OCI-LY1 (cell line): ENCODE measurements around the gene OR7G2.
"Not testable (repeated sequence)": the region's sequence is repeated elsewhere in the genome, so short reads cannot be mapped to it uniquely, and the experiment has no call there.

Experiments
- H2AFZ ChIP-seq: fragments of 200-600 bp; sonication (generic), shearing (Covaris generic); 2 replicates; pipeline ENCODE4 v1.6.0; 2014; ENCODE audit warnings: antibody characterized with exemption, mild to moderate bottlenecking, low read length
- H3F3A ChIP-seq: fragments of 200-600 bp; sonication (generic), shearing (Covaris generic); 2 replicates; pipeline ENCODE4 v1.6.0; 2014; ENCODE audit warnings: mild to moderate bottlenecking, antibody characterized with exemption, low read length, moderate library complexity; ENCODE audit not compliant: insufficient read depth
- H3K27ac ChIP-seq: fragments of 200-600 bp; sonication (generic); 2 replicates; pipeline ENCODE4 v1.5.1; 2014; ENCODE audit warnings: low read length, mixed run types, mild to moderate bottlenecking, low read depth; ENCODE audit not compliant: poor library complexity, severe bottlenecking
- H3K27me3 ChIP-seq: fragments of 200-600 bp; sonication (generic); 2 replicates; pipeline ENCODE4 v1.6.0; 2014; ENCODE audit warnings: antibody characterized with exemption, mild to moderate bottlenecking, low read length, moderate library complexity; ENCODE audit not compliant: insufficient read depth
- H3K36me3 ChIP-seq: fragments of 200-600 bp; sonication (generic); 2 replicates; pipeline ENCODE4 v1.6.1; 2014; ENCODE audit warnings: mild to moderate bottlenecking, antibody characterized with exemption, low read length, moderate library complexity, mixed read lengths; ENCODE audit not compliant: insufficient read depth
- H3K4me1 ChIP-seq: fragments of 200-600 bp; sonication (generic); 2 replicates; pipeline ENCODE4 v1.5.1; 2014; ENCODE audit warnings: mild to moderate bottlenecking, low read length, moderate library complexity; ENCODE audit not compliant: insufficient read depth, severe bottlenecking
- H3K4me2 ChIP-seq: fragments of 200-600 bp; sonication (generic), shearing (Covaris generic); 2 replicates; pipeline ENCODE4 v1.6.1; 2014; ENCODE audit warnings: low read length
- H3K4me3 ChIP-seq: fragments of 200-600 bp; sonication (generic); 2 replicates; pipeline ENCODE4 v1.5.1; 2014; ENCODE audit warnings: low read length, low read depth, mild to moderate bottlenecking, mixed read lengths; ENCODE audit not compliant: poor library complexity, severe bottlenecking
- H3K79me2 ChIP-seq: fragments of 200-600 bp; shearing (Covaris generic); 2 replicates; pipeline ENCODE4 v1.6.1; 2016; ENCODE audit warnings: mixed run types, low read length, mixed read lengths; ENCODE audit not compliant: insufficient read depth
- H3K9ac ChIP-seq: fragments of 200-600 bp; sonication (generic), shearing (Covaris generic); 2 replicates; pipeline ENCODE4 v1.6.1; 2014; ENCODE audit warnings: mild to moderate bottlenecking, low read length, mixed read lengths
- H3K9me2 ChIP-seq: fragments of 200-600 bp; sonication (generic), shearing (Covaris generic); 2 replicates; pipeline ENCODE4 v1.6.1; 2014; ENCODE audit warnings: low read depth, mild to moderate bottlenecking, low read length, mixed read lengths
- H3K9me3 ChIP-seq: fragments of 200-600 bp; shearing (Covaris generic); 2 replicates; pipeline ENCODE4 v1.6.1; 2014; ENCODE audit warnings: low read length, mixed read lengths
- H4K20me1 ChIP-seq: fragments of 200-600 bp; sonication (generic), shearing (Covaris generic); 2 replicates; pipeline ENCODE4 v1.6.0; 2016; ENCODE audit warnings: mild to moderate bottlenecking, low read length; ENCODE audit not compliant: insufficient read depth
- CTCF ChIP-seq: fragments of 200-600 bp; sonication (generic), shearing (Covaris generic); IDR thresholded peaks from 2 replicates; pipeline ENCODE4 v1.5.1; 2017; ENCODE audit warnings: mild to moderate bottlenecking, antibody characterized with exemption, low read length, moderate library complexity, mixed read lengths
- EZH2 ChIP-seq: fragments of 200-600 bp; sonication (generic), shearing (Covaris generic); IDR thresholded peaks from 2 replicates; pipeline ENCODE4 v1.8.0; 2017; ENCODE audit warnings: borderline replicate concordance, mixed run types, mild to moderate bottlenecking, antibody characterized with exemption, low read length, moderate library complexity, mixed read lengths

OR7G2 gene

GRCh38 chr19:9075064-9075949, 32.0 kb downstream of the OR7G2 start:
- Histone ChIP-seq H3F3A (no peaks in the 10 kb centered on the region), H3K4me1 (no peaks in the 10 kb centered on the region), H2AFZ (no peak overlapping the region), H3K4me2 (no peak overlapping the region), H4K20me1 (no peaks in the 10 kb centered on the region), H3K9me2 (no peaks in the 10 kb centered on the region), H3K9ac (no peak overlapping the region), H3K4me3 (no peak overlapping the region), H3K27me3 (no peaks in the 10 kb centered on the region), H3K9me3 (no peaks in the 10 kb centered on the region), H3K36me3 (no peaks in the 10 kb centered on the region), H3K79me2 (no peaks in the 10 kb centered on the region), H3K27ac (no peak overlapping the region)
- no peak for TF ChIP-seq EZH2
- TF ChIP-seq CTCF = no peak

- TF ChIP-seq CTCF (no peak), EZH2 (no peak)
- no peaks in the 10 kb centered on the region for H3K4me1 ChIP-seq
- no peak overlapping the region for H3K27ac ChIP-seq
- no peaks in the 10 kb centered on the region for H3K27me3 ChIP-seq
- H3K9ac ChIP-seq = no peak overlapping the region
- H3K79me2 ChIP-seq = no peaks in the 10 kb centered on the region
- no peak overlapping the region for H2AFZ ChIP-seq
- H3K36me3 ChIP-seq = no peaks in the 10 kb centered on the region
- H3K9me3 ChIP-seq = no peaks in the 10 kb centered on the region
- no peaks in the 10 kb centered on the region for H3F3A ChIP-seq
- no peaks in the 10 kb centered on the region for H3K9me2 ChIP-seq
- H3K4me3 ChIP-seq = no peak overlapping the region
- H3K4me2 ChIP-seq = no peak overlapping the region
- no peaks in the 10 kb centered on the region for H4K20me1 ChIP-seq
These were observed 33.5 kb downstream of the OR7G2 start for GRCh38 chr19:9073806-9074205.

DNA sequence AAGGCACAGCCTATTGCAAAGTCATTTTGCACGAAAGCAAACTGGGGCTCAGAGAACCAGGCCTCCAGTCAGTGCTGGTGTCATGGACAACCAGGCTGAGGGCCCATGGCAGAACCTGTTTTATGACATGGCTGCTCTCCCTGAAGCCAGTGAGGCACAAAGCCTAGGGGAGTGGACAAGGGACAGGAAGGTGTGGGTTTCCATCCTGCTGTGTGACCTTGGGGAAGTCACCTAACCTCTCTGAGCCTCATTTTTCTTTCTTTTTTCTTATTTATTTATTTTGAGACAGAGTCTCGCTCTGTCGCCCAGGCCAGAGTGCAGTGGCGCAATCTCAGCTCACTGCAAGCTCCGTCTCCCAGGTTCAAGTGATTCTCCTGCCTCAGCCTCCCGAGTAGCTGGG, 35.6 kb downstream of the OR7G2 start:
- H3F3A ChIP-seq, H3K9ac ChIP-seq, H3K79me2 ChIP-seq, H3K4me3 ChIP-seq, H4K20me1 ChIP-seq, H3K36me3 ChIP-seq, H3K4me1 ChIP-seq, H3K4me2 ChIP-seq, H3K27me3 ChIP-seq, H3K27ac ChIP-seq, H2AFZ ChIP-seq, H3K9me2 ChIP-seq, H3K9me3 ChIP-seq: not testable (repeated sequence)

DNA sequence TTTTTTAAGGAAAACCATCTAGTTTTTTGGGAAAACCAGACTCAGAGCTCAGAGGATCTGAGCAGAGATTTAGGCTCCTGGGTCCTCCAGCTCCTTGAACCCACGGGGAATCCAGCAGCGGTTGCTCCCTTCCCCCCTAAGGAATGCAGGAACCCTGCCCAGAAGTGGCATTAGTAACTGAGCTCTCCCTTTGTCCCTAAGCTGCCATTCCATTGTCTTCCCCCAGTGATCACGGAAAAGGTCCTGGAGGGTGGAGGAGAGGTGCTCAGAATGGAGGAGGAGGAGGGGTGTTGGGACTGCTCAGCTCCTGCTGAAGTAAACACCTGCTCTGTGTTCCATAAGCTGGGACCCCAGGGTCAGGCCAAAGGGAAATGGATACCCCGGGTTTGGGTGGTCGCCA, 37.2 kb downstream of the OR7G2 start:
- Histone ChIP-seq H3K9ac (no peak overlapping the region), H3K4me1 (no peaks in the 10 kb centered on the region), H4K20me1 (no peaks in the 10 kb centered on the region), H3K4me3 (no peak overlapping the region), H2AFZ (no peak overlapping the region), H3K9me3 (no peaks in the 10 kb centered on the region), H3K79me2 (no peaks in the 10 kb centered on the region), H3K4me2 (no peak overlapping the region), H3F3A (no peaks in the 10 kb centered on the region), H3K27ac (no peak overlapping the region), H3K9me2 (no peaks in the 10 kb centered on the region), H3K36me3 (no peaks in the 10 kb centered on the region), H3K27me3 (no peaks in the 10 kb centered on the region)
- TF ChIP-seq CTCF (no peak), EZH2 (no peak)
